ENCODE results near the gene GATA3. TPM values are rescaled to one million over a fixed set of nuclear protein-coding genes. Genes with fewer than 3 reads are reported as not detected.

GATA3 gene
- total RNA-seq, 1 donor from 2014 or later: 0.69 TPM

DNA sequence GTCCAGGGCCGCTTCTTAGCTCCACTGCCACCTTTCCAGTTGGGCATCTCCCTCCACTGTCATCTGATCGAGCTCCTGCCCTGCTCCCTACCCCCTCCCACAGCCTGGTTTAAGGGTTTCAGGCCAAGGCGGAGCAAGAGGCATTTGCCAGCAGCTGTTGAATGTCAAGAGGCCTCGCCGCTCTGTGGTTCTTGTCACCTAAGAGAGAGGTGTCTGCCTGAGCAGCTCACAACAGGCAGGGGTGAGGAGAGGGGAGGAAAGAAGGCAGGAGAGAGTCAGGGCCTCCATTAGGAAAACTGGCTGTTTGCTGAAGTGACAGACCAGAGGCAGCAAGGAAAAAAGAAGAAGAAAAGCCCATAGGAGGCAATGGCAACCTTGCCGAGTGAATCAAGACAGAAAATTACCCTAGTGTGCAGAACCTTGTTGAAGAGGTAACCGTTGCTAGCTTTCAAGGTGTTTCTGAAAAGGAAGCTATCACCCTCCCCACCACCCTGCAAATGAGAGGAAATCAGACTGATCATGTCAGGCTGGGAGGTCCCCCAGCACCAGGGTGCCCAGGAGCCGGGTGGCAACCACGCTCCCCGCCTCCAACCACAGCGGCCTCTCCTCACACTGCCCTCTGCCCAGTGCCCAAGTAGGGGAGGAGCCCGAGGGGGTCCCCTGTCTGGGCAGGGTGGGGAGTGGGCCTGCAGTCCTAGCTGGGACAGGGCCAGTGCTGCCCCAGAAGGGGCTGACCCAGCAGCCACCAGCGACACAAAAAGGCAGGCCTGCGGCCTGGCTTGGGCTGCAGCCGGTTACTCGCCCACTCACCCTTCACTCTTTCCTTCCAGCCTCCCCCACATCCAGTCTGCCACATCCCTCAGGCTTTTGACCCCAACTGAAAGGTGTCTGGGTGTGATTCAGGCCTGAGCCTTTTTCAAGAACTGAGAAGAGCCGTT, 7.1 kb downstream of the GATA3 start:
- Mint-ChIP-seq H3K36me3 (ENCODE audit: unreplicated experiment) (no peaks in the 10 kb centered on the region), H3K4me1 (ENCODE audit: low read depth, unreplicated experiment) (peaks cover 2% of the 10 kb centered on the region)

DNA sequence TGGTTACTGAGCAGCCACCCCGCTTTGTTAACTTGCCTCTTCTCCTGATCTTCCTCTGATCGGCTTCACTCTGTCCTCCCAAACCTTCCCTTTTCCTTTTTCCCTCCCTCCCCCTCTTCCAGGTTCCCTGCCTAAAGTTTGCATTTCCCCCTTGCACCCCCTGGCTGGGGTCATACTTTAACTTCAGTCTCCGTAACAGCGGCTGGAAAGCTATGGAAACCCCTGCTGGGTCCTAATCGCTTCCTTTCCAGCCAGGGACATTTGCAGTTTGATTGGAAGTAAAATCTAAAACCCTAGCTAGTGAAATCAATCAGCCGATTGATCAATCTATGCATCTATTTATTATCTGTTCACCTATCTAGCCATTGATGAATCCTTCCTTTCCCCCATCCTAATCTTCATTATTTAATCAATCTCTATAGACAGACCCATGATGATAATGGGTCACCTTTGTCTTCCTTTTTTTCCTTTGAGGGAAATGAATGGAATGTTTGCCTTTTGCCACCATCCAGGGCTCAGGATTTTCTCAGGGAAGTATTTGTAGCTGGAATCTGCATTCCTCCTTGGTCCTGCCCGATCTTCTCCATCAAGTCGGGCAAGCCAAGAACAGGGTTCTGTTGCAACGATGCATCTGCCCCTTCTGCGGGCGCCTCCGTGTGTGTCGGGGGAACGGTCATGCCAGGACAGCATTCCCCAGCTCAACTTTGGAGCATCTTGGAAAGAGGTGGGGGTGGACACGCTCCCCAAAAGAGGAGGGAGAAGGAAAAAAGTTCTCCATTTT, 8.8 kb downstream of the GATA3 start:
- DNase-seq: no peak
- H3K36me3 Mint-ChIP-seq (ENCODE audit: unreplicated experiment): no peaks in the 10 kb centered on the region
- H3K27ac Mint-ChIP-seq (ENCODE audit: unreplicated experiment): no peak overlapping the region
- H3K9me3 Mint-ChIP-seq (ENCODE audit: unreplicated experiment): peaks cover 2% of the 10 kb centered on the region
- H3K27me3 Mint-ChIP-seq (ENCODE audit: unreplicated experiment): peaks cover 52% of the 10 kb centered on the region
- no peaks in the 10 kb centered on the region for H3K4me1 Mint-ChIP-seq (ENCODE audit: low read depth, unreplicated experiment)
- TF ChIP-seq, protein P1, sequence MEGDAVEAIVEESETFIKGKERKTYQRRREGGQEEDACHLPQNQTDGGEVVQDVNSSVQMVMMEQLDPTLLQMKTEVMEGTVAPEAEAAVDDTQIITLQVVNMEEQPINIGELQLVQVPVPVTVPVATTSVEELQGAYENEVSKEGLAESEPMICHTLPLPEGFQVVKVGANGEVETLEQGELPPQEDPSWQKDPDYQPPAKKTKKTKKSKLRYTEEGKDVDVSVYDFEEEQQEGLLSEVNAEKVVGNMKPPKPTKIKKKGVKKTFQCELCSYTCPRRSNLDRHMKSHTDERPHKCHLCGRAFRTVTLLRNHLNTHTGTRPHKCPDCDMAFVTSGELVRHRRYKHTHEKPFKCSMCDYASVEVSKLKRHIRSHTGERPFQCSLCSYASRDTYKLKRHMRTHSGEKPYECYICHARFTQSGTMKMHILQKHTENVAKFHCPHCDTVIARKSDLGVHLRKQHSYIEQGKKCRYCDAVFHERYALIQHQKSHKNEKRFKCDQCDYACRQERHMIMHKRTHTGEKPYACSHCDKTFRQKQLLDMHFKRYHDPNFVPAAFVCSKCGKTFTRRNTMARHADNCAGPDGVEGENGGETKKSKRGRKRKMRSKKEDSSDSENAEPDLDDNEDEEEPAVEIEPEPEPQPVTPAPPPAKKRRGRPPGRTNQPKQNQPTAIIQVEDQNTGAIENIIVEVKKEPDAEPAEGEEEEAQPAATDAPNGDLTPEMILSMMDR (IDR thresholded peaks at IDR 0.05; ENCODE audit: partially characterized antibody, unreplicated experiment): no peak
- no peak overlapping the region for H3K4me3 Mint-ChIP-seq (ENCODE audit: unreplicated experiment)

More for the DNA sequence above, 7.1 kb downstream of the GATA3 start:
- peaks cover 4% of the 10 kb centered on the region for H3K9me3 Mint-ChIP-seq (ENCODE audit: unreplicated experiment)
- H3K27me3 Mint-ChIP-seq (ENCODE audit: unreplicated experiment): peaks cover 64% of the 10 kb centered on the region
- H3K27ac Mint-ChIP-seq (ENCODE audit: unreplicated experiment): no peak overlapping the region
- TF ChIP-seq, protein P1 (IDR thresholded peaks at IDR 0.05; ENCODE audit: partially characterized antibody, unreplicated experiment): no peak
- no peak for DNase-seq
- no peak overlapping the region for H3K4me3 Mint-ChIP-seq (ENCODE audit: unreplicated experiment)

DNA sequence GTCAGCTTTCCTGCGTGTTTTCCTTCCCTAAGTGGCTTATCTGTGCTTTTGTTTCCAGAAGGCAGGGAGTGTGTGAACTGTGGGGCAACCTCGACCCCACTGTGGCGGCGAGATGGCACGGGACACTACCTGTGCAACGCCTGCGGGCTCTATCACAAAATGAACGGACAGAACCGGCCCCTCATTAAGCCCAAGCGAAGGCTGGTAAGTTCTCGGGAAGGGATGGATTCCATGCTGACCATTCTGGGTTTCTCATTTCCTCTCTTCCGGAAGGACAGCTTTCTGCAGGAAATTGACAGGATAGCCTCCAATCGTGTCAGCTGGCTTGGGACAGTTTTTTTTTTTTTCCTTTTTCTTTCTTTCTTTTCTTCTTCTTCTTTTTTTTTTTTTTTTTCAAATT, 9.4 kb downstream of the GATA3 start:
- TF ChIP-seq, protein P1 (IDR thresholded peaks at IDR 0.05; ENCODE audit: partially characterized antibody, unreplicated experiment): no peak

DNA sequence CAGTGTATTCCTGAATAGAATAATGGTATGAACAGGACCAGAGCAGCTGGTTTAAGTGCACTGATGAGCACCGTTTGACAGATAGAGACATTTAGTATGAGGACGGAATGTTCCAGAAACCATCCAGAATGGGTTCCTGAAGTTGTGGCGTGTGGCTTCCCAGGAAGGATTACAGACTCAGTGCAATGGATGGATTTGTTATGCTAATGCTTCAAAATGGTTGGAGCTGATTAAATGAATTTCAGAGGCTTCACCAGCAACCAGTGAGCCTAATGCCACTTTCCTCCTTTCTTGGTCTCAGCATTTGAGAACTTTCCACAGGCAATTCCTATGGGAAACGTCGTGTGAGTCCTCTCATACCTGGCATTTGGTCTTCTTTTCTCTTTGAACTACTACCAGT, 9.9 kb downstream of the GATA3 start:
- DNase-seq: no peak
- no peaks in the 10 kb centered on the region for H3K4me1 Mint-ChIP-seq (ENCODE audit: low read depth, unreplicated experiment)

More for the DNA sequence above, 9.4 kb downstream of the GATA3 start:
- Mint-ChIP-seq H3K27ac (ENCODE audit: unreplicated experiment) (no peak overlapping the region), H3K9me3 (ENCODE audit: unreplicated experiment) (peaks cover 2% of the 10 kb centered on the region), H3K4me3 (ENCODE audit: unreplicated experiment) (no peak overlapping the region), H3K4me1 (ENCODE audit: low read depth, unreplicated experiment) (no peaks in the 10 kb centered on the region), H3K36me3 (ENCODE audit: unreplicated experiment) (no peaks in the 10 kb centered on the region), H3K27me3 (ENCODE audit: unreplicated experiment) (peaks cover 49% of the 10 kb centered on the region)
- DNase-seq: no peak

More for the DNA sequence above, 9.9 kb downstream of the GATA3 start:
- H3K36me3 Mint-ChIP-seq (ENCODE audit: unreplicated experiment): no peaks in the 10 kb centered on the region
- TF ChIP-seq, protein P1 (IDR thresholded peaks at IDR 0.05; ENCODE audit: partially characterized antibody, unreplicated experiment): no peak
- peaks cover 2% of the 10 kb centered on the region for H3K9me3 Mint-ChIP-seq (ENCODE audit: unreplicated experiment)
- H3K27ac Mint-ChIP-seq (ENCODE audit: unreplicated experiment): no peak overlapping the region
- H3K4me3 Mint-ChIP-seq (ENCODE audit: unreplicated experiment): no peak overlapping the region
- peaks cover 49% of the 10 kb centered on the region for H3K27me3 Mint-ChIP-seq (ENCODE audit: unreplicated experiment)
